ENCODE measurements around the gene CDCA5. TPM values are rescaled to one million over a fixed set of nuclear protein-coding genes. Genes with fewer than 3 reads are reported as not detected.
A peak's percentile ranks its signal among the peaks of the same experiment; 100 is the strongest.

Gene CDCA5
- total RNA-seq, 2 experiments from 2014 or later, result 169 to 174 TPM

GRCh38 chr11:65045061-65045460, 38.8 kb downstream of the CDCA5 start:
- no peak for DNase-seq
- Mint-ChIP-seq H3K27ac (no peak overlapping the region), H3K4me1 (ENCODE audit: low read depth) (peaks cover 35% of the 10 kb centered on the region), H3K9me3 (no peaks in the 10 kb centered on the region), H3K27me3 (ENCODE audit: low read depth) (no peaks in the 10 kb centered on the region), H3K36me3 (ENCODE audit: low read depth) (peaks cover 5% of the 10 kb centered on the region), H3K4me3 (no peak overlapping the region)
- intact Hi-C loops (cut with micrococcal nuclease), result no loop called here
- CTCF ChIA-PET, result no interaction called here

DNA sequence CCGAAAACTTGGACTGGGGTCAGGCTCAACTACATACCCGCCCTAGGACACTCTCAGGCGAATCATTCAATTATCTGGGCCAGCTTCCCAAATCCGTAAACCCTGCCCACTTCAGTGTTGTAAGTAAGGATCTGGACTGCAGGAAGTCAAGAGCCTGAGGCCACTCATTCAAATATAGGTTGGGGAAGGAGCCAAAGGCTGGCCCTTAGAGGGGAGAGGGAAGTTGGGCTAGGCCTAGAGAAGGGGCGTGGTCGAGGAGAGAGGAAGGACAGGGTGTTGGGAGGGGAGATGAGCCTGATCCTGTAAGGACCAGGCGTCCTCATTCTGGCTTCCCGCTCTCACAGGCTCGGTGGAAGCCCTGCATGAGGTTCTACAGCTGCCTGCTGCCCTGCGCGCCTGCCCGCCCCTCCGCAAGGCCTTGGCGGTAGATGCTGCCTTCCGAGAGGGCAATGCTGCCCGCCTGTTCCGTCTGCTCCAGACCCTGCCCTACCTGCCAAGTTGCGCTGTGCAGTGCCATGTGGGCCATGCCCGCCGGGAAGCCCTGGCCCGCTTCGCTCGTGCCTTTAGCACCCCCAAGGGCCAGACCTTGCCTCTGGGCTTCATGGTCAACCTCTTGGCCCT, 39.8 kb downstream of the CDCA5 start:
- no peak for DNase-seq
- CTCF ChIA-PET, result no interaction called here
- no peak overlapping the region for H3K4me3 Mint-ChIP-seq
- intact Hi-C loops (cut with micrococcal nuclease), result no loop called here
- H3K27ac Mint-ChIP-seq, result no peak overlapping the region
- H3K9me3 Mint-ChIP-seq, result no peaks in the 10 kb centered on the region
- H3K27me3 Mint-ChIP-seq (ENCODE audit: low read depth), result no peaks in the 10 kb centered on the region
- peaks cover 38% of the 10 kb centered on the region for H3K4me1 Mint-ChIP-seq (ENCODE audit: low read depth)
- H3K36me3 Mint-ChIP-seq (ENCODE audit: low read depth), result peaks cover 5% of the 10 kb centered on the region

DNA sequence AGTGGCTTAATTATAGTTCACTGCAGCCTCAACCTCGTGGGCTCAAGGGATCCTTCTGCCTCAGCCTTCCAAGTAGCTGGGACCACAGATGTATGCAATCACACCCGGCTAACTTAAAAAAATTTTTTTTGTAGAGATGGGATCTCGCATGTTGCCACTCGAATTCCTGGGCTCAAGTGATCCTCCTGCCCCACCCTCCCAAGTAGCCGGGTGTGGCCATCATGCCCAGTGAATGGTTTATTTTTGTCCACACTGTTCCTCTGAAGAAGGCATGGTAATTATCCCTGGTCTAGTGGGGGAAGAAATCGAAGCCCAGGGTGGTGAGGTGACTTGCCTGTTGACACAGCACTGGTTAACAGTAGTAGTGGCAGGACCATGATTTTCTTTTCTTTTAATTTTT, 40.9 kb downstream of the CDCA5 start:
- peaks cover 34% of the 10 kb centered on the region for H3K4me1 Mint-ChIP-seq (ENCODE audit: low read depth)
- no peaks in the 10 kb centered on the region for H3K27me3 Mint-ChIP-seq (ENCODE audit: low read depth)
- no peaks in the 10 kb centered on the region for H3K9me3 Mint-ChIP-seq
- H3K4me3 Mint-ChIP-seq, result peak overlapping the region; percentile 86
- no peak for DNase-seq
- peaks cover 6% of the 10 kb centered on the region for H3K36me3 Mint-ChIP-seq (ENCODE audit: low read depth)
- intact Hi-C loops (cut with micrococcal nuclease), result no loop called here
- H3K27ac Mint-ChIP-seq, result no peak overlapping the region
- CTCF ChIA-PET, result no interaction called here

- no peaks in the 10 kb centered on the region for H3K27me3 Mint-ChIP-seq (ENCODE audit: low read depth)
- H3K4me3 Mint-ChIP-seq, result peak within 1 kb of the TSS; percentile 92
- H3K4me1 Mint-ChIP-seq (ENCODE audit: low read depth), result peaks cover 19% of the 10 kb centered on the region
- DNase-seq, result peak; percentile 94
- no peaks in the 10 kb centered on the region for H3K9me3 Mint-ChIP-seq
- CTCF ChIA-PET, result interaction anchor here (0.5 to 1.7 kb wide), 4 partner anchors 15 to 37 kb away, joined by 3 to 6 read pairs (median 3); partner anchors contain the start of gene ARL2
- H3K27ac Mint-ChIP-seq, result peak within 1 kb of the TSS; percentile 98
- intact Hi-C loops (cut with micrococcal nuclease), result loop anchor here (1.0 to 2.0 kb wide), 5 partner anchors 14 to 117 kb away; partner anchors contain the start of genes ARL2, CDCA5, PPP2R5B and SNX15
- H3K36me3 Mint-ChIP-seq (ENCODE audit: low read depth), result peaks cover 4% of the 10 kb centered on the region
Observed at GRCh38 chr11:65040847-65041622, 42.8 kb downstream of the CDCA5 start, which contains the start of gene SAC3D1. Gene SAC3D1 (plus strand): TSS chr11:65041210. CDS start chr11:65041293, 83 bp downstream.

DNA sequence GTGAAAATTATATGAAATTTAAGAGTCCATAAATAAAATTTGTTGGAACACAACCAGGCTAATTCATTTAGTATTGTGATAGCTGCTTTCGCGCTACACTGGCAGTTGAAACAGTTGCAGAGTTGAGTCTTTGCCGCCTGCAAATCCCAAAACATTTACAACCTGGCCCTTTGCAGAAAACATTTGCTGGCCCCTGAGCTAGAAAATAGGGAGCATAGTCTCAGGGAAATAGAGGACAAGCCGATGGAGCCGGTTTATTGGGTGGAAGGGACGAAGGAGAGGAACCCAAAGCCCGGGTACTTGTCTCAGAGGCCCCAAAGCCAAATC, 43.4 kb downstream of the CDCA5 start:
- H3K4me1 Mint-ChIP-seq (ENCODE audit: low read depth), result peaks cover 17% of the 10 kb centered on the region
- DNase-seq, result no peak
- CTCF ChIA-PET, result interaction anchor here (0.5 to 1.7 kb wide), 4 partner anchors 14 to 38 kb away, joined by 3 to 6 read pairs (median 3); partner anchors contain the start of gene ARL2
- H3K27ac Mint-ChIP-seq, result peak overlapping the region; percentile 98
- intact Hi-C loops (cut with micrococcal nuclease), result loop anchor here (1.0 to 2.0 kb wide), 4 partner anchors 13 to 116 kb away; partner anchors contain the start of genes CDCA5, PPP2R5B, SNX15 and TM7SF2
- H3K36me3 Mint-ChIP-seq (ENCODE audit: low read depth), result peaks cover 4% of the 10 kb centered on the region
- H3K27me3 Mint-ChIP-seq (ENCODE audit: low read depth), result no peaks in the 10 kb centered on the region
- H3K9me3 Mint-ChIP-seq, result no peaks in the 10 kb centered on the region
- peak overlapping the region; percentile 92 for H3K4me3 Mint-ChIP-seq

- intact Hi-C loops (cut with micrococcal nuclease), result no loop called here
- CTCF ChIA-PET, result interaction anchor here (0.5 kb wide), 1 partner anchor 252 kb away, joined by 3 read pairs; no protein-coding TSS in a partner anchor
Observed at GRCh38 chr11:65036931-65037330, 46.9 kb downstream of the CDCA5 start.

GRCh38 chr11:65035579-65035978, 48.3 kb downstream of the CDCA5 start:
- CTCF ChIA-PET, result no interaction called here
- Mint-ChIP-seq H3K36me3 (ENCODE audit: low read depth) (peaks cover 2% of the 10 kb centered on the region), H3K4me1 (ENCODE audit: low read depth) (peaks cover 4% of the 10 kb centered on the region), H3K9me3 (no peaks in the 10 kb centered on the region), H3K27me3 (ENCODE audit: low read depth) (no peaks in the 10 kb centered on the region), H3K4me3 (no peak overlapping the region), H3K27ac (no peak overlapping the region)
- intact Hi-C loops (cut with micrococcal nuclease), result no loop called here
- no peak for DNase-seq

More at GRCh38 chr11:65036931-65037330, 46.9 kb downstream of the CDCA5 start:
- no peaks in the 10 kb centered on the region for H3K9me3 Mint-ChIP-seq
- H3K27me3 Mint-ChIP-seq (ENCODE audit: low read depth), result no peaks in the 10 kb centered on the region
- peaks cover 7% of the 10 kb centered on the region for H3K4me1 Mint-ChIP-seq (ENCODE audit: low read depth)
- no peak overlapping the region for H3K27ac Mint-ChIP-seq
- H3K36me3 Mint-ChIP-seq (ENCODE audit: low read depth), result peaks cover 2% of the 10 kb centered on the region
- no peak for DNase-seq
- H3K4me3 Mint-ChIP-seq, result no peak overlapping the region

DNA sequence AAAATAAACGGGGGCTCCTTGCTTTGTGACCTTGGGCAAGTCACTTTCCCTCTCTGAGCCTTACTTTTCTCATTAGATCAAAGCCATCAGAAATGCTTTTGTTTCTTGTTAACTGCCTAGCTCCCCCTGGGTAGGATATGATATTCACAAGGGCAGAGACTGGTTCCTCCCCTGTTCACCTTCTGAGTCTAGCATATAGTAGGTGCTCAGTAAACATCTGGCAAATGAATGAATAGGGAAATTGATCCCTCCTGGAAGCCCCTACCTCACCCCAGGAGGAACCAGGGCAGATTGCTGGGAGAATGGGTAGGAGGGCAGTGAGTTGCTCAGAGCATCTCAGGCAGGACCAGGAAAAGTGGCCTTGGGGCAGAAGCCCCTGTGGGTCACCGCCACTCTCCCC, 49.4 kb downstream of the CDCA5 start:
- peaks cover under 1% of the 10 kb centered on the region for H3K4me1 Mint-ChIP-seq (ENCODE audit: low read depth)
- CTCF ChIA-PET, result no interaction called here
- no peaks in the 10 kb centered on the region for H3K9me3 Mint-ChIP-seq
- intact Hi-C loops (cut with micrococcal nuclease), result no loop called here
- no peak overlapping the region for H3K4me3 Mint-ChIP-seq
- no peak overlapping the region for H3K27ac Mint-ChIP-seq
- H3K36me3 Mint-ChIP-seq (ENCODE audit: low read depth), result peaks cover 2% of the 10 kb centered on the region
- no peak for DNase-seq
- no peaks in the 10 kb centered on the region for H3K27me3 Mint-ChIP-seq (ENCODE audit: low read depth)

DNA sequence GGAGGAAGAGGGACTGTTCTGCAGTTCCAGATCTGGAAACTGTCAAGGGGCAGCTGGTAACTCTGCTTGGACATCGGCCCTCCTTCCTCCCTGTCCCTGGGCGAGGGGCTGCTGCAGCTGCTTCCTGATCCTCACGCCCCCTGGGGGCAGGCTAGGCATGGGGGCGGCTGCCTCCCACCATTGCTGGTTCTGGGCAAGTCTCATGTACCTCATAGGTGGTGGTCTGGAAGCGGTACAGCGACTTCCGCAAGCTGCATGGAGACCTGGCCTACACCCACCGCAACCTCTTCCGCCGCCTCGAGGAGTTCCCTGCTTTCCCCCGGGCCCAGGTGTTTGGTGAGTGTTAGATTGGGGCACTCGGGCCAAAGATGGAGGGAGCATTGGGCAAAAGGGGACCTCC, 51.6 kb downstream of the CDCA5 start:
- CTCF ChIA-PET, result no interaction called here
- no peaks in the 10 kb centered on the region for H3K27me3 Mint-ChIP-seq (ENCODE audit: low read depth)
- no peak for DNase-seq

More for the DNA sequence above, 51.6 kb downstream of the CDCA5 start:
- H3K4me1 Mint-ChIP-seq (ENCODE audit: low read depth), result peaks cover 11% of the 10 kb centered on the region
- no peak overlapping the region for H3K27ac Mint-ChIP-seq
- intact Hi-C loops (cut with micrococcal nuclease), result no loop called here
- no peaks in the 10 kb centered on the region for H3K36me3 Mint-ChIP-seq (ENCODE audit: low read depth)
- no peak overlapping the region for H3K4me3 Mint-ChIP-seq
- no peaks in the 10 kb centered on the region for H3K9me3 Mint-ChIP-seq

Small RNA genes lying within 50 kb of the gene (microRNA-seq; reads per million reads assigned to microRNA genes)
- not detected for gene MIR6751 (ENCODE audit: borderline microRNAs expressed, borderline replicate concordance)

Other genes starting within 250 kb of the CDCA5 start
- gene CDC42BPG, start 239.4 kb downstream of the CDCA5 start, total RNA-seq, result under 1 TPM; 0.32 to 0.41 TPM
- gene EHD1, start 205.4 kb downstream of the CDCA5 start, total RNA-seq, result 100 to 1,000 TPM; 124 to 132 TPM
- 10 to 100 TPM; 15.1 to 16.3 TPM for gene ATG2A, start 166.8 kb downstream of the CDCA5 start, total RNA-seq
- 1 to 10 TPM; 3.3 to 4.6 TPM for gene PPP2R5B, start 159.4 kb downstream of the CDCA5 start, total RNA-seq
- gene GPHA2, start 148.1 kb downstream of the CDCA5 start, total RNA-seq, result not detected
- gene MAJIN, start 111.9 kb downstream of the CDCA5 start, total RNA-seq, result under 1 TPM; 0.29 to 0.37 TPM
- gene BATF2, start 87.1 kb downstream of the CDCA5 start, total RNA-seq, result not detected
- gene ARL2, start 69.9 kb downstream of the CDCA5 start, total RNA-seq, result 100 to 1,000 TPM; 134 to 135 TPM
- gene SNX15, start 56.6 kb downstream of the CDCA5 start, total RNA-seq, result 1 to 10 TPM; 8.9 to 9.4 TPM
- gene SAC3D1, start 42.8 kb downstream of the CDCA5 start, total RNA-seq, result 10 to 100 TPM; 19.2 to 20.3 TPM
- gene NAALADL1, start 25.5 kb downstream of the CDCA5 start, total RNA-seq, result 10 to 100 TPM in 1 of 2 experiments, 1 to 10 TPM in 1; 8.5 to 10.2 TPM
- gene ZFPL1, start 182 bp upstream of the CDCA5 start, total RNA-seq, result 10 to 100 TPM; 24.2 to 25.6 TPM
- 10 to 100 TPM; 90.8 to 96.0 TPM for gene VPS51, start 12.2 kb upstream of the CDCA5 start, total RNA-seq
- gene TM7SF2, start 27.8 kb upstream of the CDCA5 start, total RNA-seq, result 10 to 100 TPM; 10.9 to 11.9 TPM
- gene ZNHIT2, start 33.7 kb upstream of the CDCA5 start, total RNA-seq, result 1 to 10 TPM; 5.6 to 6.1 TPM
- 1,000 to 10,000 TPM; 1,272 to 1,294 TPM for gene FAU, start 38.1 kb upstream of the CDCA5 start, total RNA-seq
- gene MRPL49, start 38.3 kb upstream of the CDCA5 start, total RNA-seq, result 10 to 100 TPM; 49.3 to 51.6 TPM
- 10 to 100 TPM; 19.0 to 19.2 TPM for gene SYVN1, start 50.5 kb upstream of the CDCA5 start, total RNA-seq
- gene SPDYC, start 86.2 kb upstream of the CDCA5 start, total RNA-seq, result not detected
- 10 to 100 TPM; 68.5 to 73.5 TPM for gene CAPN1, start 97.9 kb upstream of the CDCA5 start, total RNA-seq
- gene POLA2, start 177.9 kb upstream of the CDCA5 start, total RNA-seq, result 10 to 100 TPM; 65.1 to 67.0 TPM
- 1 to 10 TPM in 1 of 2 experiments, under 1 TPM in 1; 0.57 to 1.5 TPM for gene CDC42EP2, start 230.8 kb upstream of the CDCA5 start, total RNA-seq
- 10 to 100 TPM; 61.3 to 63.0 TPM for gene DPF2, start 249.8 kb upstream of the CDCA5 start, total RNA-seq

Measured in activated naive CD4-positive, alpha-beta T cell treated with anti-CD3 and anti-CD28 coated beads for 36 hours (primary cell).